ENCODE results near the gene DSP. TPM values are rescaled to one million over a fixed set of nuclear protein-coding genes. Genes with fewer than 3 reads are reported as not detected.

Gene DSP
- total and polyA plus RNA-seq, 10 of the 15 experiments (the other 5 are each of a cell fraction or from before 2014, with no cell fraction given), result under 0.01 to 0.36 (median 0.04) TPM; not detected in 4

DNA sequence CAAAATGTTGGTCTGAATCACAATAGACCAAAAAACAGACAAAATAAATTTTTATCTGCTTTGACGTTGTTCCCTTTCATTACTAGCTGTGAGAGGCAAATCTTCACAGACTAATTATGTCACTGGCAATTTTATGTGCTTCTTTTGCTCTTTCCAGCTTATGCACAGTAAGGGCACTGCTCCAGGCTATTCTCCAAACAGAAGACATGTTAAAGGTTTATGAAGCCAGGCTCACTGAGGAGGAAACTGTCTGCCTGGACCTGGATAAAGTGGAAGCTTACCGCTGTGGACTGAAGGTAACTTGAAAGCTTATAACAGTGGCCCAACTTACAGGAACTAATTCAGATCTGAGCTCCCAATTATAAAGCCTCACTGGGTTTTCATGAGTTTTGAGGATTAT lies 33.0 kb downstream of the DSP start (continued):
- TF ChIP-seq SRF (IDR thresholded peaks at IDR 0.05; ENCODE audit: low read depth in 2 of 2, low read length in 2 of 2) (no peak), CBFB (IDR thresholded peaks at IDR 0.05; ENCODE audit: low read depth) (no peak), BCL11A (IDR thresholded peaks at IDR 0.05; ENCODE audit: low read depth, low read length) (no peak), TBL1XR1 (IDR thresholded peaks at IDR 0.05; ENCODE audit: low read depth, low read length) (no peak), PML (IDR thresholded peaks at IDR 0.05; ENCODE audit: low read length) (no peak), EGR1 (IDR thresholded peaks at IDR 0.05; ENCODE audit: borderline replicate concordance in 1 of 2, low read depth in 2 of 2, low read length in 2 of 2) (no peak)
- TF ChIP-seq, protein P1, sequence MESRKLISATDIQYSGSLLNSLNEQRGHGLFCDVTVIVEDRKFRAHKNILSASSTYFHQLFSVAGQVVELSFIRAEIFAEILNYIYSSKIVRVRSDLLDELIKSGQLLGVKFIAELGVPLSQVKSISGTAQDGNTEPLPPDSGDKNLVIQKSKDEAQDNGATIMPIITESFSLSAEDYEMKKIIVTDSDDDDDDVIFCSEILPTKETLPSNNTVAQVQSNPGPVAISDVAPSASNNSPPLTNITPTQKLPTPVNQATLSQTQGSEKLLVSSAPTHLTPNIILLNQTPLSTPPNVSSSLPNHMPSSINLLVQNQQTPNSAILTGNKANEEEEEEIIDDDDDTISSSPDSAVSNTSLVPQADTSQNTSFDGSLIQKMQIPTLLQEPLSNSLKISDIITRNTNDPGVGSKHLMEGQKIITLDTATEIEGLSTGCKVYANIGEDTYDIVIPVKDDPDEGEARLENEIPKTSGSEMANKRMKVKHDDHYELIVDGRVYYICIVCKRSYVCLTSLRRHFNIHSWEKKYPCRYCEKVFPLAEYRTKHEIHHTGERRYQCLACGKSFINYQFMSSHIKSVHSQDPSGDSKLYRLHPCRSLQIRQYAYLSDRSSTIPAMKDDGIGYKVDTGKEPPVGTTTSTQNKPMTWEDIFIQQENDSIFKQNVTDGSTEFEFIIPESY (IDR thresholded peaks at IDR 0.05), result no peak
- TF ChIP-seq, protein P2, sequence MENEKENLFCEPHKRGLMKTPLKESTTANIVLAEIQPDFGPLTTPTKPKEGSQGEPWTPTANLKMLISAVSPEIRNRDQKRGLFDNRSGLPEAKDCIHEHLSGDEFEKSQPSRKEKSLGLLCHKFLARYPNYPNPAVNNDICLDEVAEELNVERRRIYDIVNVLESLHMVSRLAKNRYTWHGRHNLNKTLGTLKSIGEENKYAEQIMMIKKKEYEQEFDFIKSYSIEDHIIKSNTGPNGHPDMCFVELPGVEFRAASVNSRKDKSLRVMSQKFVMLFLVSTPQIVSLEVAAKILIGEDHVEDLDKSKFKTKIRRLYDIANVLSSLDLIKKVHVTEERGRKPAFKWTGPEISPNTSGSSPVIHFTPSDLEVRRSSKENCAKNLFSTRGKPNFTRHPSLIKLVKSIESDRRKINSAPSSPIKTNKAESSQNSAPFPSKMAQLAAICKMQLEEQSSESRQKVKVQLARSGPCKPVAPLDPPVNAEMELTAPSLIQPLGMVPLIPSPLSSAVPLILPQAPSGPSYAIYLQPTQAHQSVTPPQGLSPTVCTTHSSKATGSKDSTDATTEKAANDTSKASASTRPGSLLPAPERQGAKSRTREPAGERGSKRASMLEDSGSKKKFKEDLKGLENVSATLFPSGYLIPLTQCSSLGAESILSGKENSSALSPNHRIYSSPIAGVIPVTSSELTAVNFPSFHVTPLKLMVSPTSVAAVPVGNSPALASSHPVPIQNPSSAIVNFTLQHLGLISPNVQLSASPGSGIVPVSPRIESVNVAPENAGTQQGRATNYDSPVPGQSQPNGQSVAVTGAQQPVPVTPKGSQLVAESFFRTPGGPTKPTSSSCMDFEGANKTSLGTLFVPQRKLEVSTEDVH (IDR thresholded peaks at IDR 0.05; ENCODE audit: low read depth, partially characterized antibody), result no peak
- TF ChIP-seq, protein P3, sequence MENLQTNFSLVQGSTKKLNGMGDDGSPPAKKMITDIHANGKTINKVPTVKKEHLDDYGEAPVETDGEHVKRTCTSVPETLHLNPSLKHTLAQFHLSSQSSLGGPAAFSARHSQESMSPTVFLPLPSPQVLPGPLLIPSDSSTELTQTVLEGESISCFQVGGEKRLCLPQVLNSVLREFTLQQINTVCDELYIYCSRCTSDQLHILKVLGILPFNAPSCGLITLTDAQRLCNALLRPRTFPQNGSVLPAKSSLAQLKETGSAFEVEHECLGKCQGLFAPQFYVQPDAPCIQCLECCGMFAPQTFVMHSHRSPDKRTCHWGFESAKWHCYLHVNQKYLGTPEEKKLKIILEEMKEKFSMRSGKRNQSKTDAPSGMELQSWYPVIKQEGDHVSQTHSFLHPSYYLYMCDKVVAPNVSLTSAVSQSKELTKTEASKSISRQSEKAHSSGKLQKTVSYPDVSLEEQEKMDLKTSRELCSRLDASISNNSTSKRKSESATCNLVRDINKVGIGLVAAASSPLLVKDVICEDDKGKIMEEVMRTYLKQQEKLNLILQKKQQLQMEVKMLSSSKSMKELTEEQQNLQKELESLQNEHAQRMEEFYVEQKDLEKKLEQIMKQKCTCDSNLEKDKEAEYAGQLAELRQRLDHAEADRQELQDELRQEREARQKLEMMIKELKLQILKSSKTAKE (IDR thresholded peaks at IDR 0.05; ENCODE audit: low read depth, poor library complexity, severe bottlenecking), result no peak
- TF ChIP-seq, protein P4, sequence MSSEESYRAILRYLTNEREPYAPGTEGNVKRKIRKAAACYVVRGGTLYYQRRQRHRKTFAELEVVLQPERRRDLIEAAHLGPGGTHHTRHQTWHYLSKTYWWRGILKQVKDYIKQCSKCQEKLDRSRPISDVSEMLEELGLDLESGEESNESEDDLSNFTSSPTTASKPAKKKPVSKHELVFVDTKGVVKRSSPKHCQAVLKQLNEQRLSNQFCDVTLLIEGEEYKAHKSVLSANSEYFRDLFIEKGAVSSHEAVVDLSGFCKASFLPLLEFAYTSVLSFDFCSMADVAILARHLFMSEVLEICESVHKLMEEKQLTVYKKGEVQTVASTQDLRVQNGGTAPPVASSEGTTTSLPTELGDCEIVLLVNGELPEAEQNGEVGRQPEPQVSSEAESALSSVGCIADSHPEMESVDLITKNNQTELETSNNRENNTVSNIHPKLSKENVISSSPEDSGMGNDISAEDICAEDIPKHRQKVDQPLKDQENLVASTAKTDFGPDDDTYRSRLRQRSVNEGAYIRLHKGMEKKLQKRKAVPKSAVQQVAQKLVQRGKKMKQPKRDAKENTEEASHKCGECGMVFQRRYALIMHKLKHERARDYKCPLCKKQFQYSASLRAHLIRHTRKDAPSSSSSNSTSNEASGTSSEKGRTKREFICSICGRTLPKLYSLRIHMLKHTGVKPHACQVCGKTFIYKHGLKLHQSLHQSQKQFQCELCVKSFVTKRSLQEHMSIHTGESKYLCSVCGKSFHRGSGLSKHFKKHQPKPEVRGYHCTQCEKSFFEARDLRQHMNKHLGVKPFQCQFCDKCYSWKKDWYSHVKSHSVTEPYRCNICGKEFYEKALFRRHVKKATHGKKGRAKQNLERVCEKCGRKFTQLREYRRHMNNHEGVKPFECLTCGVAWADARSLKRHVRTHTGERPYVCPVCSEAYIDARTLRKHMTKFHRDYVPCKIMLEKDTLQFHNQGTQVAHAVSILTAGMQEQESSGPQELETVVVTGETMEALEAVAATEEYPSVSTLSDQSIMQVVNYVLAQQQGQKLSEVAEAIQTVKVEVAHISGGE (CRISPR knock-in tag; IDR thresholded peaks at IDR 0.05), result no peak
